ENCODE results near the gene INTS3. TPM values are rescaled to one million over a fixed set of nuclear protein-coding genes. Genes with fewer than 3 reads are reported as not detected.

Gene INTS3
- total and polyA plus RNA-seq, 9 of the 15 experiments (the other 6 are each of a cell fraction or from before 2014, with no cell fraction given): 6.3 to 24.1 (median 14.3) TPM

GRCh38 chr1:153697191-153698019 is 30.4 kb upstream of the INTS3 start (continued):
- TF ChIP-seq ZNF561 (CRISPR knock-in tag; conservative IDR thresholded peaks at IDR 0.05) (no peak), POLR2AphosphoS2 (IDR thresholded peaks at IDR 0.05; ENCODE audit: low read length) (no peak), RUNX1 (IDR thresholded peaks at IDR 0.05; ENCODE audit: low read depth) (no peak), DDX20 (tag; IDR thresholded peaks at IDR 0.05; ENCODE audit: low read depth) (no peak), MGA (IDR thresholded peaks at IDR 0.05) (peak; percentile 69), ZNF696 (CRISPR knock-in tag; conservative IDR thresholded peaks at IDR 0.05) (no peak), EHMT2 (IDR thresholded peaks at IDR 0.05) (no peak), PHF21A (IDR thresholded peaks at IDR 0.05; ENCODE audit: borderline replicate concordance, low read depth) (no peak), MEIS2 (IDR thresholded peaks at IDR 0.05; ENCODE audit: partially characterized antibody) (peak; percentile 97), PKNOX1 (IDR thresholded peaks at IDR 0.05) (peak; percentile 88), ZNF263 (CRISPR knock-in tag; IDR thresholded peaks at IDR 0.05; ENCODE audit: borderline replicate concordance) (no peak), MLLT1 (IDR thresholded peaks at IDR 0.05) (no peak), ARHGAP35 (IDR thresholded peaks at IDR 0.05; ENCODE audit: partially characterized antibody) (no peak), TCF7L2 (IDR thresholded peaks at IDR 0.05; ENCODE audit: low read depth, low read length) (no peak)

Measured in K562 (cell line).